ENCODE measurements around the gene GASK1A. TPM values are rescaled to one million over a fixed set of nuclear protein-coding genes. Genes with fewer than 3 reads are reported as not detected.

Gene GASK1A
- total RNA-seq, 2 donors from 2014 or later: 8.8 to 16.8 TPM

DNA sequence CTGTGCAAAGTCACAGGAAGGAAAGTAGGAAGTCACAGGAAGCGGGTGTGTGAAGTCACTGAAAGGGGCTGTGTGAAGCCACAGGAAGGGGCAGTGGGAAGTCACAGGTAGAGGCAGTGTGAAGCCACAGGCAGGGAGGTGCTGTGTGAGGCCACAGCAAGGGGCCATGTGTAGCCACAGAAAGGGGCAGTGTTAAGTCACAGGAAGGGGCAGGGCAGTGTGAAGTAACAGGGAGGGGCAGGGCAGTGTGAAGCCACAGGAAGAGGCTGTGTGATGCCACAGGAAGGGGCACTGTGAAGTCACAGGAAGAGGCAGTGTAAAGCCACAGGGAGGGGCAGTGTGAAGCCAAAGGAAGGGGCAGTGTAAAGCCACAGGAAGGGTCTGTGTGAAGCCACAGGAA lies 36.5 kb downstream of the GASK1A start:
- ATAC-seq (no peak), DNase-seq (no peak)
- Histone ChIP-seq H3K36me3 (replicated peaks in 1 of 2; ENCODE audit: insufficient read depth in 1 of 2, low read depth in 2 of 2) (no peaks in the 10 kb centered on the region), H3K4me1 (no peaks in the 10 kb centered on the region), H3K9me3 (no peaks in the 10 kb centered on the region), H3K27ac (no peak overlapping the region), H3K27me3 (no peaks in the 10 kb centered on the region), H3K4me3 (no peak overlapping the region)
- TF ChIP-seq, protein P1, sequence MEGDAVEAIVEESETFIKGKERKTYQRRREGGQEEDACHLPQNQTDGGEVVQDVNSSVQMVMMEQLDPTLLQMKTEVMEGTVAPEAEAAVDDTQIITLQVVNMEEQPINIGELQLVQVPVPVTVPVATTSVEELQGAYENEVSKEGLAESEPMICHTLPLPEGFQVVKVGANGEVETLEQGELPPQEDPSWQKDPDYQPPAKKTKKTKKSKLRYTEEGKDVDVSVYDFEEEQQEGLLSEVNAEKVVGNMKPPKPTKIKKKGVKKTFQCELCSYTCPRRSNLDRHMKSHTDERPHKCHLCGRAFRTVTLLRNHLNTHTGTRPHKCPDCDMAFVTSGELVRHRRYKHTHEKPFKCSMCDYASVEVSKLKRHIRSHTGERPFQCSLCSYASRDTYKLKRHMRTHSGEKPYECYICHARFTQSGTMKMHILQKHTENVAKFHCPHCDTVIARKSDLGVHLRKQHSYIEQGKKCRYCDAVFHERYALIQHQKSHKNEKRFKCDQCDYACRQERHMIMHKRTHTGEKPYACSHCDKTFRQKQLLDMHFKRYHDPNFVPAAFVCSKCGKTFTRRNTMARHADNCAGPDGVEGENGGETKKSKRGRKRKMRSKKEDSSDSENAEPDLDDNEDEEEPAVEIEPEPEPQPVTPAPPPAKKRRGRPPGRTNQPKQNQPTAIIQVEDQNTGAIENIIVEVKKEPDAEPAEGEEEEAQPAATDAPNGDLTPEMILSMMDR (IDR thresholded peaks at IDR 0.05): no peak
- TF ChIP-seq POLR2A (IDR thresholded peaks at IDR 0.05): no peak
- intact Hi-C loops (cut with DNase I): no loop called here
- 89 to 100% methylated on average over 1 of the region's 1 CpG for WGBS, 2 donors

DNA sequence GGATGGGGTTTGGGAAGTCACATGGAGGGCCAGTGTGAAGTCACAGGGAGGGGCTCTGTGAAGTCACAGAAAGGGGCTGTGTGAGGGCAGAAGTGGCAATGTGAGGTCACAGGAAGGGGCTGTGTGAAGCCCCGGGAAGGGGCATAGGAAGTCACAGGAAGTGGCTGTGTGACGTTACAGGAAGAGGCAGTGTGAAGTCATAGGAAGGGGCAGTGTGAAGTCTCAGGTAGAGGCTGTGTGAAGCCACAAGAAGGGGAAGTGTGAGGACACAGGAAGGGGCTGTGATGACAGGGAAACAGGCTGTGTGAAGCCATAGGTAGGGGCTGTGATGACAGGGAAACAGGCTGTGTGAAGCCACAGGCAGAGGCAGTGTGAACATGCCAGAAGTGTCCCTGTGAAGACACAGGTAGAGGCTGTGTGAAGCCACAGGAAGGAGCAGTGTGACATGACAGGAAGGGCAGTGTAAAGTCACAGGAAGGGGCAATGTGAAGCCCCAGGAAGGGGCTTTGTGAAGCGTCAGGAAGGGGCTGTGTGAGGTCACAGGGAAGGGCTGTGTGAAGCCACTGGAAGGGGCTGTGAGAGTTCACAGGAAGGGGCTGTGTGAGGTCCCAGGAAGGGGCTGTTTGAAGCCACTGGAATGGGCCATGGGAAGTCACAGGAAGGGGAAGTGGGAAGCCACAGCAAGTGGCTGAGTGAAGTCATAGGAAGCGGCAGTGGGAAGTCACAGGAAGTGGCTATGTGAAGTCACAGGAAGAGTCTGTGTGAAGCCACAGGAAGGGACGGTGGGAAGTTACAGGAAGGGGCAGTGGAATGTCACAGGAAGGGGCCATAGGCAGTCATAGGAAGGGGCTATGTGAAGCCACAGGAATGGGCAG lies 37.1 kb downstream of the GASK1A start:
- no peaks in the 10 kb centered on the region for H3K4me1 ChIP-seq
- no peak for TF ChIP-seq POLR2A (IDR thresholded peaks at IDR 0.05)
- TF ChIP-seq, protein P1 (IDR thresholded peaks at IDR 0.05): no peak
- H3K36me3 ChIP-seq (replicated peaks in 1 of 2; ENCODE audit: insufficient read depth in 1 of 2, low read depth in 2 of 2): no peaks in the 10 kb centered on the region
- no peak overlapping the region for H3K4me3 ChIP-seq
- no peaks in the 10 kb centered on the region for H3K9me3 ChIP-seq
- no peak for ATAC-seq
- DNase-seq: no peak
- WGBS, 2 donors: 72 to 78% methylated on average over 5 of the region's 5 CpGs
- no peak overlapping the region for H3K27ac ChIP-seq
- intact Hi-C loops (cut with DNase I): no loop called here
- no peaks in the 10 kb centered on the region for H3K27me3 ChIP-seq

DNA sequence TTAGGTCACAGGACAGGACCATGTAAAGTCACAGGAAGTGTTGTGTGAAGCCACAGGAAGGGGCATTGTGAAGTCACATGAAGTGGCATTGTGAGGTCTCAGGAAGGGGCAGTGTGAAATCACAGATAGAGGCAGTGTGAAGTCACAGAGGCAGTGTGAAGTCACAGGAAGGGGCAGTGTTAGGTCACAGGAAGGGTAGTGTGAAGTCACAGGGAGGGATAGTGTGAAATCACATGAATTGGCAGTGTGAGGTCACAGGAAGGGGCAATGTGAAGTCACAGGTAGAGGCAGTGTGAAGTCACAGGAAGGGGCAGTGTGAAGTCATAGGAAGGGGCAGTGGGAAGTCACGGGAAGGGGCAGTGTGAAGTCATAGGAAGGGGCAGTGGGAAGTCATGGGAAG lies 37.9 kb downstream of the GASK1A start:
- TF ChIP-seq, protein P1 (IDR thresholded peaks at IDR 0.05): no peak
- TF ChIP-seq POLR2A (IDR thresholded peaks at IDR 0.05): no peak
- Histone ChIP-seq H3K27ac (no peak overlapping the region), H3K4me1 (no peaks in the 10 kb centered on the region), H3K27me3 (no peaks in the 10 kb centered on the region), H3K9me3 (no peaks in the 10 kb centered on the region), H3K4me3 (no peak overlapping the region), H3K36me3 (replicated peaks in 1 of 2; ENCODE audit: insufficient read depth in 1 of 2, low read depth in 2 of 2) (no peaks in the 10 kb centered on the region)
- ATAC-seq (no peak), DNase-seq (no peak)
- intact Hi-C loops (cut with DNase I): no loop called here
- WGBS, 2 donors: 74 to 97% methylated on average over 1 of the region's 1 CpG

DNA sequence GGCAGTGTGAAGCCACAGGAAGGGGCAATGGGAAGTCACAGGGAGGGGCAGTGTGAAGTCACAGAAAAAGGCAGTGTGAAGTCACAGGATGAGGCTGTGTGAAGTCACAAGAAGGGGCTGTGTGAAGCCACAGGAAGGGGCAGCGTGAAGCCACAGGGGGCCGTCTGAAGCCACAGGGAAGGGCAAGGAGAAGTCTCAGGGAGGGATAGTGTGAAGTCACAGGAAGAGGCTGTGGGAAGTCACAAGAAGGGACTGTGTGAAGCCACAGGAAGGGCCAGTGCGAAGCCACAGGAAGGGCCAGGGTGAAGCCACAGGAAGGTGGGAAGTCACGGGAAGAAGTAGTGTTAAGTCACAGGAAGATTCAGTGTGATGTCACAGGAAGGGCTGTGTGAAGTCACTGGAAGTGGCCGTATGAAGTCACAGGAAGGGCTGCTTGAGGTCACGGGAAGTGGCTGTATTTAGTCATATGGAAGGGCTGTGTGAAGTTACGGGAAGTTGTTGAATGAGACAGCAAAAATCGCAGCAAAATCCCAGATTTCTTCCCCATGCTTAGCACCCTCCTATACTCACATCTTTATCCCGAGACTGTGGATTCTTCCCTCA lies 38.6 kb downstream of the GASK1A start:
- Histone ChIP-seq H3K27me3 (no peaks in the 10 kb centered on the region), H3K9me3 (no peaks in the 10 kb centered on the region), H3K4me3 (no peak overlapping the region), H3K4me1 (no peaks in the 10 kb centered on the region), H3K27ac (no peak overlapping the region), H3K36me3 (replicated peaks in 1 of 2; ENCODE audit: insufficient read depth in 1 of 2, low read depth in 2 of 2) (no peaks in the 10 kb centered on the region)
- intact Hi-C loops (cut with DNase I): no loop called here
- 77 to 88% methylated on average over 9 of the region's 9 CpGs for WGBS, 2 donors
- DNase-seq: no peak
- ATAC-seq: no peak
- TF ChIP-seq, protein P1 (IDR thresholded peaks at IDR 0.05): no peak
- no peak for TF ChIP-seq POLR2A (IDR thresholded peaks at IDR 0.05)

All from body of pancreas (tissue), 4 donors.